Measurements from ENCODE around the gene MRPL53.

GRCh38 chr2:74512744-74513604 is 40.5 kb upstream of the MRPL53 start:
- TF ChIP-seq CTCF (IDR thresholded peaks at IDR 0.05) (no peak), POLR2A (IDR thresholded peaks at IDR 0.05; ENCODE audit: low read depth) (no peak), POLR2AphosphoS5 (IDR thresholded peaks at IDR 0.05) (no peak), EP300 (IDR thresholded peaks at IDR 0.05) (no peak)

Measured in esophagus muscularis mucosa (tissue), 4 donors.